NT2/D1 (cell line): ENCODE results near the gene ERMP1.

ENCODE experiments used
- SUZ12 ChIP-seq: IDR thresholded peaks from 2 replicates; pipeline ENCODE4 v1.6.1; 2011; ENCODE audit not compliant: insufficient read length, insufficient read depth; ENCODE audit errors: extremely low read depth
- YY1 ChIP-seq: IDR thresholded peaks from 2 replicates; pipeline ENCODE4 v1.6.1; 2011; ENCODE audit not compliant: insufficient read length, insufficient read depth
- ZNF274 ChIP-seq: IDR thresholded peaks from 2 replicates; pipeline ENCODE4 v1.6.1; 2011; ENCODE audit warnings: mild to moderate bottlenecking, low read depth, low read length

DNA sequence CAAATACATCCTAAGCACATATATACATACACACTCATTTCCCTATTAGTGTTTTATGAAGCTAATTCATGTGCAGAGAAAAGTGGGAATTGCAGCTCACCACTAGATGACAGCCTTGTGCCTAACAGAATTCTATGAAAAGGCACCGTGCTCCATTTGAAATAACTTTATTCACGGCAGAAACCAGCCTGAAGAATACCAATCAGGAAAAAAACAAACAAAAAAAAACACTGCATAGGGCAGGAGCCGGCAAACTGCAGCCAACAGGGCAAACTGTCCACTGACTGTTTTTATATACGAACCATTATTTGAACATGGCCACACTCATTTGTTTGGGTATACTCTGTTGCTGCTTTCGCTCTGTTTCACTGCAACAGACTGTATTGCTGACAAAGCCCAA lies 33.6 kb downstream of the ERMP1 start:
- TF ChIP-seq ZNF274 = no peak
- no peak for TF ChIP-seq YY1
- TF ChIP-seq SUZ12 = no peak
